ENCODE data around the gene ZFX.

The ZFX gene

GRCh38 chrX:24262309-24262708 is 112.8 kb downstream of the ZFX start:
- DNase-seq (ENCODE audit: low read depth, low spot score) = no peak

DNA sequence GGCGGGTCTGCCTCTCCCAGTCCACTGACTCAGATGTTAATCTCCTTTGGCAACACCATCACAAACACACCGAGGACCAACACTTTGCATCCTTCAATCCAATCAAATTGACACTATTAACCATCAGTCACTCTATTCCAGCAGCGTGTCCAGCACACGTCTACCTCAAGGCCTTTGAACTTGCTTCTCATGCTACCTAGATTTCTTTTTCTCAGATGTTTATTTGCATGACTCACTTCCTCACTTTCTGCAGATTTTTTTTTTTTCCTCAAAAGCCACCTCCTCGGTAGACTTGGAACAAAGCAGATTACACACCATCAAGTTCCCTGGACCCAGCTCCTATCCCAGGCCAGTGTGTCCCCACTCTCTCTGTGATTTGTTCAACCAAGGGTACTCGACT is 114.9 kb downstream of the ZFX start:
- no peak for DNase-seq (ENCODE audit: low read depth, low spot score)
- no peak overlapping the region for H3K4me3 ChIP-seq (ENCODE audit: low read length)

More at GRCh38 chrX:24262309-24262708, 112.8 kb downstream of the ZFX start:
- no peak overlapping the region for H3K4me3 ChIP-seq (ENCODE audit: low read length)
